Astrocyte of the spinal cord (primary cell): ENCODE results near the gene ZNF672.
"Not testable (repeated sequence)": the region's sequence is repeated elsewhere in the genome, so short reads cannot be mapped to it uniquely, and the experiment has no call there.

Source experiments
- DNase-seq: peaks from one replicate; pipeline ENCODE4 v3.0.0; 2011; ENCODE audit warnings: low read depth, low spot score
- H3K4me3 ChIP-seq: 2 replicates; pipeline ENCODE4 v1.5.1; 2011; ENCODE audit warnings: low read depth, mild to moderate bottlenecking, low read length, moderate library complexity
- CTCF ChIP-seq: IDR thresholded peaks from 2 replicates; pipeline ENCODE4 v1.5.1; 2012; ENCODE audit warnings: low read depth, mild to moderate bottlenecking, low read length, inconsistent platforms
- in situ Hi-C: cut with HindIII; loops from 2 replicates; pipeline ENCODE4 v1.10.0; 2017; ENCODE audit warnings: low sequenced_read_pairs

The ZNF672 gene

DNA sequence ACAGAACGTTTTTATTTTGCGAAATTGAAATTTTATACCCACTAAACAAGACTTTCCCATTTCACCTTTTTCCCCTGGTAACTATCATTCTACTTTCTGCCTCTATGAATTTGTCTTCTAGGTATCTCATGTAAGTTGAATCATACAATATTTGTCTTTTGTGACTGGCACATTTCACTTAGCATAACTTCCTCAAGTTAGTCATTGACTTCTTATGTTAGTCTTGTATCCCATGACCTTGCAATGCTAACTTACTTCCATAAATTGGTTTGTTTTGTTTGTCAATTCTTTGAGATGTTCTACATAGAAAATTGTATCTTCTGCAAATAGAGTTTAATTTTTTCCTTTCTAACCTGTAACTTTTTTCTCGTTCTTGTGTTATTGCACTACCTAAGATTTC is 39.2 kb upstream of the ZNF672 start:
- TF ChIP-seq CTCF, result no peak
- in situ Hi-C loops, result no loop called here
- DNase-seq, result no peak
- no peak overlapping the region for H3K4me3 ChIP-seq

DNA sequence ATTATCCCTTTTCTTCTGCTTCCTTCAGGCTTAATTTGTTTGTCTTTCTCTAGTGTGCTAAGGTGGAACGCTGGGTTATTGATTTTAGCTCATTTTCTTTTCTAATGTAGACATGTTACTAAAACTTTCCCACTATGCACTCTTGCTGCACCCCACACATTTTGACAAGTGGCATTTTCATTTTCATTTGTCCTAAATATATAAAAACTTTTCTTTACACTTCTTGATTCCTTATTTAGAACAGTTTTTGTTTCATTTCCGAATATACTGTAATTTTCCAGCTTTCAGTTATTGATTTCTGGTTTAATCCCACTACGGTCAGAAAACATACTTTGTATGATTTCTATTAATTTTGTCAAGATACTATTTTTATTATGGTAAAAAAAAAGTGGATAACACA is 37.6 kb upstream of the ZNF672 start:
- no peak overlapping the region for H3K4me3 ChIP-seq
- in situ Hi-C loops, result no loop called here
- no peak for TF ChIP-seq CTCF
- DNase-seq, result no peak

- in situ Hi-C loops, result no loop called here
- no peak overlapping the region for H3K4me3 ChIP-seq
- TF ChIP-seq CTCF, result no peak
- no peak for DNase-seq
Measured at GRCh38 chr1:248802454-248802853, 35.6 kb upstream of the ZNF672 start.

DNA sequence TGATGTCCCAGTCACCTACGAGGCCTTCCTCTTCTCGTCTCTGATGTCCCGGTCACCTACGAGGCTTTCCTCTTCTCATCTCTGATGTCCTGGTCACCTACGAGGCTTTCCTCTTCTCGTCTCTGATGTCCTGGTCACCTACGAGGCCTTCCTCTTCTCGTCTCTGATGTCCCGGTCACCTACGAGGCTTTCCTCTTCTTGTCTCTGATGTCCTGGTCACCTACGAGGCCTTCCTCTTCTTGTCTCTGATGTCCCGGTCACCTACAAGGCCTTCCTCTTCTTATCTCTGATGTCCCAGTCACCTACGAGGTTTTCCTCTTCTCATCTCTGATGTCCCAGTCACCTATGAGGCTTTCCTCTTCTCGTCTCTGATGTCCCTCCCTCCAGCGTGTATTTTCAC is 34.5 kb upstream of the ZNF672 start:
- DNase-seq, in situ Hi-C loops, H3K4me3 ChIP-seq: not testable (repeated sequence)

- in situ Hi-C loops, result no loop called here
- no peak for TF ChIP-seq CTCF
- no peak for DNase-seq
- no peak overlapping the region for H3K4me3 ChIP-seq
Measured at GRCh38 chr1:248804771-248805681, 33.0 kb upstream of the ZNF672 start.

DNA sequence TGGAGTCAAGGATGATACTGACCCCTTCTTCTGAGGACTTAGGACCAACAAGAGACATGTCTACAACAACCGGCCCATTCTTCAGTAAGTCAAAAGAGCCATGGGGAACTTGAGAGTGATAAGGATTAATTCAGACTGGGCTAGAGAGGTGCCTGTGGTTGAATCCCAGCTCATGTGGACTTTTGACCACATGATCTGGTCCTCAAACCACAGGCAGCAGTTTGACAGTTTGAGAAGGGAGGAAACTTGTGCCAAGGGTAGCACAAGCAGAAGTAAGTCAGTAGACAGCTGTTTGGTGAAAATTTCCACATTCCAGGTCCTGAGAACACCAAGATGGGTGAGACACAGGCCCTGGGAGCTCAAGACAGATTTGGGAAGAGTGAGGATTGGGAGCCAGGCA is 32.1 kb upstream of the ZNF672 start:
- H3K4me3 ChIP-seq, result no peak overlapping the region
- TF ChIP-seq CTCF, result no peak
- in situ Hi-C loops, result no loop called here
- DNase-seq, result no peak

DNA sequence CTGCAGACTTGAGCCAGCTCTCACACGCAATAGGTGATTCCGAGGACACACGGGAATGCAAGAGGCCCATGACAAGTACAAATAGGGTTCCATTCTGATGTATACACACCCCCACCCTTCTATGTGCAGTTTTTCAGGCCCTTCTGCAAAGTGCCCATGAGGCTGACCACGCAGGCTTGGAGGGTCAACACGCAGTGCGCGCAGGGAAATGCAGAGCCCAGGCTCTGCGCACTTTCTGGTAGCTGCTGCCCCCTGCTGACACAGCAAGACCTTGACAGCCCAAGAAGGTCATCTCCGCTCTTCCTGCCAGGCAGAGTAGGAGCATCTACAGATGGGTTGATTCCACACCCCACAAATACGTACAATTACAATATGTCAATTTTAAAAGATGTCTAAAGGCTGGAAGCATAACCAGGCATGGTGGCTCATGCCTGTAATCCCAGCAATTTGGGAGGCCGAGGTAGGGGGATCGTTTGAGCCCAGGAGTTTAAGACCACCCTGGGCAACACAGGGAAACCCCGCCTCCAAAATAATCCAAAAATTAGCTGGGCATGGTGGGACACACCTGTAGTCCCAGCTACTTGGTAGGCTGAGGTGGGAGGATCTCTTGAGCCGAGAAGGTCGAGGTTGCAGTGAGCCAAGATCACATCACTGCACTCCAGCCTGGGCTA is 30.8 kb upstream of the ZNF672 start:
- in situ Hi-C loops, result no loop called here
- peak; percentile 35 for DNase-seq
- peak; percentile 72 for TF ChIP-seq CTCF
- H3K4me3 ChIP-seq, result no peak overlapping the region
